Loucy (cell line): Measurements from ENCODE around the gene LANCL2.

Experiments
- EZH2phosphoT487 ChIP-seq: fragments of 200-600 bp; IDR thresholded peaks from 2 replicates; pipeline ENCODE4 v1.6.1; 2018; ENCODE audit warnings: antibody characterized with exemption, mild to moderate bottlenecking, moderate library complexity, borderline replicate concordance
- TF ChIP-seq, protein P1 (sequence below): fragments of 200-600 bp; sonication (generic); conservative IDR thresholded peaks from 2 replicates; pipeline ENCODE4 v1.5.1; 2014; ENCODE audit warnings: mild to moderate bottlenecking, antibody characterized with exemption, low read length

DNA sequence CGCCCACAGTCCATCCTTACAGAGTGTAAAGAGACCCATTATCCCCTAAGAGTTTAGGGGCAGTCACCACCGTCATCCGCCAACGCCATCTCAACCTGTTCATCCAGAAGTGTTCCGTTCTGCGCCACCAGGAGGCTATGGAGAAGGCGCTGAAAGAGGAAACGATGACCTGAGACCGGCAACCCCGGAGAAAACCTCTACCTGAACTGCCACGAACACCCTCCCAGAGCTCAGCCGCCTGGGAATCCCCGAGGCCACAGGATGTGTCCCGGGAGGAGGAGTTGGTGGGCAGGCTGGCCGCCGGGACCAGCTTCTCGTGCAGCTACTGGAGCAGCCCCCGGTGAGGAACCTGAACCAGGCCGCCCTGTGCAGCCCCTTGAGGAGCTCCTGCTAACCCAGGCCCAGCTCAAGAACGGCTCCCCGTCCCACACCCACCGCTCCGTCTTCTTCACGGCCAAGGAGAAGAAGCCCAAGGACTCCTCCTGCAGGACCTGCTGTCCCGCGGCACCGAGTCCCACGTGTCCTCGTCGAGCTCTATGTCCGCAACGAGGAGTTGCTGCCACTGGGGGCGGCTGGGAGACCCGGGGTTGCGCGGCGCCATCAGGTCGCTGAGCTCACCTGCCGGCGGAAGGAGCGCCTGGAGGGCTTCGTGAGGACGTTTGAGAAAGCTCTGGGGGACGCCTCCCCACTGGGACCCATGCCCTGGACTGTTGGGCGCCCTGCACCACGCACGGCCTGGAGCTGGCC lies 21.1 kb upstream of the LANCL2 start:
- TF ChIP-seq, protein P1, sequence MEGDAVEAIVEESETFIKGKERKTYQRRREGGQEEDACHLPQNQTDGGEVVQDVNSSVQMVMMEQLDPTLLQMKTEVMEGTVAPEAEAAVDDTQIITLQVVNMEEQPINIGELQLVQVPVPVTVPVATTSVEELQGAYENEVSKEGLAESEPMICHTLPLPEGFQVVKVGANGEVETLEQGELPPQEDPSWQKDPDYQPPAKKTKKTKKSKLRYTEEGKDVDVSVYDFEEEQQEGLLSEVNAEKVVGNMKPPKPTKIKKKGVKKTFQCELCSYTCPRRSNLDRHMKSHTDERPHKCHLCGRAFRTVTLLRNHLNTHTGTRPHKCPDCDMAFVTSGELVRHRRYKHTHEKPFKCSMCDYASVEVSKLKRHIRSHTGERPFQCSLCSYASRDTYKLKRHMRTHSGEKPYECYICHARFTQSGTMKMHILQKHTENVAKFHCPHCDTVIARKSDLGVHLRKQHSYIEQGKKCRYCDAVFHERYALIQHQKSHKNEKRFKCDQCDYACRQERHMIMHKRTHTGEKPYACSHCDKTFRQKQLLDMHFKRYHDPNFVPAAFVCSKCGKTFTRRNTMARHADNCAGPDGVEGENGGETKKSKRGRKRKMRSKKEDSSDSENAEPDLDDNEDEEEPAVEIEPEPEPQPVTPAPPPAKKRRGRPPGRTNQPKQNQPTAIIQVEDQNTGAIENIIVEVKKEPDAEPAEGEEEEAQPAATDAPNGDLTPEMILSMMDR = no peak
- no peak for TF ChIP-seq EZH2phosphoT487
